Measurements from ENCODE around the gene GNRHR.

GNRHR gene

GRCh38 chr4:67697860-67698687 is 56.1 kb downstream of the GNRHR start:
- no peak for DNase-seq

- DNase-seq, result no peak
Observed at GRCh38 chr4:67696061-67696460, 58.1 kb downstream of the GNRHR start.

GRCh38 chr4:67694662-67695061 is 59.5 kb downstream of the GNRHR start:
- DNase-seq, result no peak

GRCh38 chr4:67691328-67691727 is 62.9 kb downstream of the GNRHR start:
- DNase-seq, result peak; percentile 60

Measured in suppressor macrophage treated with lipopolysaccharide for 4 hours (primary cell).